D341Med (cell line): Measurements from ENCODE around the gene RP9.
"Not testable (repeated sequence)": the region's sequence is repeated elsewhere in the genome, so short reads cannot be mapped to it uniquely, and the experiment has no call there.

Experiments
- DNase-seq: peaks from one replicate; pipeline ENCODE4 v3.0.0; 2012; ENCODE audit warnings: low spot score

The RP9 gene

DNA sequence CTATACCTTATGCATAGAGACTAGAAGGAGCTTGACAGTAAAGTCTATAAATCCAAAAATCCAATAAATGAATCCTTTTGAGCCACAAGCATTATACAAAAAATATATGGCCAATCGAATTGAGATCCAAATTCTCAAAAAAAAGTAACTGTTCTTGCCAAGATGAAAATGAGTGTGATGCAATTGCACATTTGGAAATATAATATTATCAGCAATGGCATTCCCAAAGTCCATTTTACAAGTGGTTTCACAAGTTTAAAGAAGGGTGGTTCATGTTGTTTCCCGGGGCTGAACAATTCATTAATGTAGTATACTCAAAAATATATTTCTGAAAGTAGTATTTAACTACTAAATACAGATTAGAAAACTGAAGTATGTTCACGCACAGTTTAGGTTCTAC, 7.3 kb downstream of the RP9 start:
- DNase-seq, result no peak

DNA sequence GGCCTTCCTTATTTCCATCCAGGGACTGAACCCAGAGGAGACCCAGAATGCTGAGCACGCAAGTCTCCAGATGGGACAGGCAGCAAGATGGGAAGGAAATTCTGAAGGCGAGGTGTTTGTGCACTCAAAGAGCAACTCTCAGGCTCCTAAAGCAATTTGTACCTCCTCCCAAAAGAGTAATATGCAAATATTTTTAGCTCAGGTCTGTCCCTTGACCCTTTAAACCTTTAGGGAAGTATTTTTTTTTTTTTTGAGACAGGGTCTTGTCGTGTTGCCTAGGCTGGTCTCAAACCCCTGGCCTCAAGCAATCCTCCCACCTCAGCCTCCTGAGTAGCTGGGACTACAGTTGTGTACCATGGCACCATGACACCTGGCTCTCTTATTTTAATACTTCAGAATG, 8.4 kb downstream of the RP9 start:
- DNase-seq, result no peak

DNA sequence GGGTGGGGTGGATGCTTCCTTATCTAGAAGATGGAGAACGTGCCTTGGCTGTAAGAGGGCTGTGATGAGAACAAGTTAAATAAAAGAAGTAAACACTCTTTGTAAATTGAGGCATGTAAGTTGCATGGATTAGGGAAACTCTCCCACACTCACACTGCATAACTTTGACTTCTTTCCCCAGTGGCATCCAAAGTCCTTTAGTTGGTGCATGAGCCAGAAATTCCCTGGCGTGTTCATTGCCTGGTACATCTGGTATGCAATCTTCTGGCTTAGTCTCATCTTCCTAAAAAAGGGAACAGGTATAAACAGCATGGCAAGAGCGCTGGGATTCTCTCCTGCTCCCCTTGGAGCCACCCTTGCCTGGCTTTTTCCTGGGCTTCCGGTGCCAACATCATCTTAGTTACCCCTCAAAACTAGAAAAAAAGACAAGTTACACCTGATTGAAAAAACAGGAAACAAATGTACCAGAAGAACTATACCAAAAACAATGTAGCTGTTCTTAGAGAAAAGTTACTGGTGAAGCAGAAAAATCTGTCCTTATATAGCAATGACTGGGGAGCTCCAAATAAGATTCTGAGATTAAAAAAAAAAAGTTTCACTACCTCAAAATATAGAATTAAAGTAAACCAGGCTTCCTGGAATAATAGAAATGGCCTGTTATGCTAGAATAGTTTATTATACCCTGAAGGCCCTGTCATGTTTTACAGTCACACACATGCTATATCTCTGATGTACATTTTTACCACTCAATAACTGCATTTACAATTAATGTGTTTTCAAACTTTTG, 9.9 kb downstream of the RP9 start:
- DNase-seq, result no peak

DNA sequence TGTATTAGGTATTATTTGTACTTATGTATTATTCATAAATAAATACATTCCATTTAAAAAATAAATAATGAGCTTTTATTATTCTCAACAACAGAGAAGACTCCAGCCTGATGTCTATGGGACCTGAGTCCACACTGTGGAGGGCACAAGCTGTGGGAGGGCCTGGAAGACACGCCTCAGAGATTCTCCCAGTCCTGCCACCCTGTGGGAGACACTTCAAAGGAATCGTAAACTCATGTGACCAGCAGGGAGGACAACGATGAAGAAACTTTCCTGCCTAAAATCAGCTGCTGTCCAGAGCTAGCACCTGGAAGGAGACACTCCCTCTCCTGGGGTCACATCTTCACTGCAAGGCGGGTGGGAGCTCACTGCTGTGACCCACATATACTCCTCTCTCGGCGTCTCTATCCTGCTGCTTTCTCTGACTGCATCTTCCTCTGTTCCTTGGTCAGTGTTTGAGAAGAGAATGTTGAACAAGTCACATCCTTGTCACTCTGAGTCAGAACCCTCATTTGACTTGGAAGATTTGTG, 14.4 kb downstream of the RP9 start:
- DNase-seq, result not testable (repeated sequence)

DNA sequence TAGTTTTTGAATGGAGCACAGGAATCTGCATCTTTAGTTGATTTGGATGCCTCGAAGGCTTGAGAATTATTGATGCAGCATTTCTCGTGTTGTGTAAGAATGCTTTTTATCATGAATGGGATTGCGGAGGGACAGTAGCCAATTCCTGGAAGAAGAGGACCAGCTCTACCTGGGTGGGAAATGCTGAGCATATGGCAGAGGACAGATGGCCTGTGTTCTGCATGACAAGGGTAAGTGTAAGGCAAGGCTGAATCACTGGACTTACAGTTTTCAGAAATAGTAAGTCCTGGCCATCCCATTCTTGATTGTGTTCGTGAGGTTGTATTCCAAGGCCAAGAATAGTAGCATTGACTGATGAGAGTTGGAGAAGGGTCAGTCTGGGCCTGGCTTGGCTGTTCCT, 15.9 kb downstream of the RP9 start:
- no peak for DNase-seq

DNA sequence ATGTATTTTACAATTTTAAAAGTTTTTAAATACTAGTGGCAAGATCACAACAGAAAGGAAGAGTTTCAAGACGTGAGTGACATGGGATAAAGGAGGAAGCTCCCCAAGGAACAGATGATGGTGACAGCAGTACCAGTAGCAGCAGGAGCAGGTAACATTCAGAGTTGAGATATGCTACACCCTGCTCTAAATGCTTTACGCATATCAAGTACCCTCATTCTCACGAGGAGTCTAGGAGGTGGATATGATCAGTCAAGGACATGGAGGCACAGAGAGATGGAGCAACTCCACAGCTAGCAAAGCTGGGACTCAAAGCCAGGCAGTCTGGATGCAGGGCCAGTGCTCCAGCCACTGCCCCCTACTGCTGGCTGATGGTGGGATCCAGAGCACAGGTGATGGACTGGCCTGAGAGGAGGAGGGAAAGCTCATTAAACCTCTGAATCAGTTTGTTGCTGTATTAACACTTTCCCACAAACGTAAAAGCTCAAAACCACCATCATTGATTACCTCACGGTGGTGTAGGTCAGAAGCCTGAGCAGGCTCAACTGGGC, 17.5 kb downstream of the RP9 start:
- DNase-seq, result no peak

DNA sequence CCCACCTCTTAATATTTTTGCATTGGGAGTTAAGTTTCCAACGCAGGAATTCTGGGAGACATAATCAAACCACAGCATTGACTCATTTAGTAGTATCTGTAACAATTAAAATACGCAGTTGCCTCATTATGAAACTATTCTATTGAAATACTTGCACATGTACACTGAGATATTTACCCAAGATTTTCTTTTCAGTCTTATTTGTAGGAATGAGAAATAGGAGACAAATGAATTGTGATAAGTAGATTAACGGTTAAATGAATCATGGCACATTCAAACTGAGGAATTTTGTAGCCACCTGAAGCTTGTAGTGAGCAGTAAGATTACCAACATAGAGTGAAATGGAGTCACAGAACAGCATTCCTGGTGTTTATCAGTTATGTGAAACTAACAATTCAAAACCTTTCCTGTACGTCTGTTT, 18.1 kb downstream of the RP9 start:
- no peak for DNase-seq

DNA sequence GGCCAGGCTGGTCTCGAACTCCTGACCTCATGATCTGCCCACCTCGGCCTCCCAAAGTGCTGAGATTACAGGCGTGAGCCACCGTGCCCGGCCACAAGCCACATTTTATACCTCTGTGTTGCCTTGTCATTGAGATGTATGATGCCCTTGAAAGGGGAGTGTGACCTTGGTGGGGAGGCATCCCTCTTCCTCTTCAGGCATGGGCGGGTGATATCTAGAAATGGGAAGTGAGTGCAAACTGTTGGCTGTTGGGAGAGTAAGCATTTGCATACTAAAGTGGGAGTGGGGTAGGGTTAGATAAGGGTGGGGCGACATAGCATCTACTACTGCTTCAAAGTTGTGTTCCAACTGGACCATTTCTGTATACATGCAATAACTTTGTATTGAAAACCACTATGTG, 20.1 kb downstream of the RP9 start:
- no peak for DNase-seq

DNA sequence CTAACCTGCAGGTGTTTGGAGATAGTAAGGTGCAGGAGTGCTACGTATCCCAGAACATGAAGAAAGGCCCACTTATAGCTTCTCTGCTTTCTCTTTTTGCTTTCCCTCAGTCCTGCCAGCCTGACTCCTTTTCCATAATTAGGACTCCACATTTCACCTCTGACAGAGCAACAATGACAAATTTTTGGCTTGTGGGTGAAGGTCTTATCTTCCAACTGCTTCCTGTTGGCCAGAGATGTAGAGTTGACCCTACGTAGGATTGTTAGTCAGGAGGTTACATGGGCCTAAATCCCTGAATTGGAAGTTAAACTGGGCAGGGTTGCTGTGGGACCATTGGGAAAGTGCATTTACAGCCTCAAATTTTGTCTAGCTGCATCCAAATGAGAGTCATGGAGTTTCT, 21.3 kb downstream of the RP9 start:
- DNase-seq, result no peak

DNA sequence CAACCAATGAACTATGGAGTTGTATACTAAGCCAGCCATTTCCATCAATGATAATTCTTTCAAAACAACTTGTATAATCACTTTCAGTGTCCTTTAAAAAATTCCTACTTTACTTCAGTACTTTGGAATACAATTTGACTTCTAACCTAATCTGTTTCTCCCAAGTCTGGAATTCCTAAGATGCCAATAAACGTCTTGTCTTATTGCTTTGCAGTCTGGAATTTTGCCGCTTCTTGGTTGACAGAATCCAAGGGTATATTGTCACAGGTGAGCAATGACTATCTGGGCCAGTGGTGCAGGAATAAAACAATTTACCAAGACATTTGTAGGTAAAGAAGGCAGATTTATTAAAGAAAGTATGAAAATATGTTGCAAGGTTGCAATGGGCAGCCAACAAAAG, 21.8 kb downstream of the RP9 start:
- no peak for DNase-seq

DNA sequence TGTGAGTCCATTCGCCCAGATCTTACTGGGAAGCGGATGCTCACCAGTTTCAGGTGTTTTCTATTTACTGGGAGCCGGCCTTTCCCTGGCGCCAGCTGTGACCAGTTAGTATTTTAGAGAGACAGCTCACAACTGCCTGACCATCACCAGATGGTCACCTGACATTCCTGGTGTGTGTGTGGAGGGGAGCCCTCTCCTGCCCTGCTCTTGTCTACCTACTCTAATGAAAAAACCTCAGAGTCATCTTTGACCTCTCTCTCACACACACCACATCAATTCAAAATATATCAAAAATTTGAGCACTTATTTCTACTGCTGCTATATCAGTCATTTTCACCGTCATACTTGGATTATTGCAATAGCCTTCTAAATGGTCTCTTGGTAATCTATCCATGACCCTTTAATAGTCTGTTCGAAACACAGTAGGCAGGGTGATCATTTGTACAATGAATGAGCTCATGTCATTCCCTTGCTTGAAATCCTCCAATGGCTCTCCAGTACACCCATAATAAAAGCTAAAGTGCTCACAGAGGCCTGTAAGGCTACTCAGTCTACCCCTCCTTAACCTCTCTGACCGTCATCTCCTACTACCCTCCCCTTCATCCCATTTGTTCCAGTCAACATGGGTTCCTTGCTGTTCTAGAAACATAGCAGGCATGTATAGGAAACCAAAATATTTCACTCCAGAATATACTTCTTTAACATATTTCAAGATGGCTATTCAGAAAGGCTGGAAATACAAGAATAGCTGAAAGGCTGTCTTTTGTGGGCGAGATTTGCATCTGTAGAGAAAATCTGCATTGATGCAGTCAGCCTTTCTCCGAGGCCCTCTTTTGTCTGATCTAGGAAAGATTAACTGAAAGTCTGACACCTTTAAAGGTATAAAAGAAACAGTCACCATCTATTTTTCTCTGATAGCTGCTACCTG, 29.2 kb downstream of the RP9 start:
- DNase-seq, result no peak

DNA sequence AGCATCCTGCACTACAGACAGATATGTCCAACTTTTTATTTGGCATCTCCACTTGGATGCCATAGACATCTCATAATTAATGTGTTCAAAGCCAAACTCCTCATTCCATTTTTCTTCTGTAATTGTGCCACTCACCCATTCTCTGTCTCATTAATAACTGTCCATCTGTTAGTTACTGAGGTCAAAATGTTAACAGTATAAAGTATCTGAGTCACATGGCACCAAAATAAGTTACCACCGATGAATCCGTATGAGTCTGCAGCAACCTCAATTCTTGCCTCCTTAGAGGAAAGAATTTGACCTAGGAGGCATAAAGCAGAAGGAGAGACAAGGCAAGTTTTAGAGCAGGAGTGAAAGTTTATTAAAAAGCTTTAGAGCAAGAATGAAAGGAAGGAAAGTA, 30.1 kb downstream of the RP9 start:
- no peak for DNase-seq

DNA sequence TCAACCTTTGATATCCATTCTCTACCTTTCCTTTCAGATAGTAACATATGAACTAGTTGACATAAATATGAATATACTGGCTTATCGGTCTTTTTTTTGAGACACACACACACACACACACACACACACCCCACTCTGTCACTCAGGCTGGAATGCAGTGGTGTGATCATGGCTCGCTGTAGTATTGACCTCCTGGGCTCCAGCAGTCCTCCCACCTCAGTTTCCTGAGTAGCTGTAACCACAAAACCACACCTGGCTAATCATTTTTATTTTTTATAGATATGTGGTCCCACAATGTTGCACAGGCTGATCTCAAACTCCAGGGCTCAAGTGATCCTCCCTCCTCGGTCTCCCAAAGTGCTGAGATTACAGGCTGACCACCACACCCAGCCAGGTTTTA, 32.5 kb downstream of the RP9 start:
- no peak for DNase-seq

DNA sequence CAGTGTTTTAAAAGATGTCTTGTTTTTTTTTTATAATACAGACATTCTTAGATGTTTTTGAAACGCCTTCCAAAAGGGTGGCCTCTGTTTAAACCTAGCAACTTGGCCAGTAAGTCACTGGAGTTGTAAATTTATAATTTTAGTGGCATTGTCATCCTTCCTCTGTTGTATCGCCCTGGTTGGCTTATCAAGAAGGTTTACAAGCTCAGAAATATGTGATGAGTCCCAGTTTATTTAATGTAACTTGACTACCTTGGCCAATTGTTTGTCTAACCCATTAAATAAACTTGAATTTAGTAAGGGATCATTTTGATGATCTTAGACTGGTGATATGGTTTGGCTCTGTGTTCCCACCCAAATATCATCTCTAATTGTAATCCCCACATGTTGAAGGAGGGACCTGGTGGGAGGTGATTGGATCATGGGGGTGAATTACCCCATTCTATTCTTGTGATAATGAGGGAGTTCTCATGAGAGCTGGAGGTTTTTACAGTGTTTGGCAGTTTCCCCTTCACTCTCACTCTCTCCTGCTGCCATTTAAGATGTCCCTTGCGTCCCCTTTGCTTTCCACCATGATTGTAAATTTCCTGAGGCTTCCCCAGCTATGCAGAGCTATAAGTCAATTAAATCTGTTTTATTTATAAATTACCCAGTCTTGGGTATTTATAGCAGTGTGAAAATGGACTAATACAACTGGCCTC, 33.2 kb downstream of the RP9 start:
- DNase-seq, result no peak

DNA sequence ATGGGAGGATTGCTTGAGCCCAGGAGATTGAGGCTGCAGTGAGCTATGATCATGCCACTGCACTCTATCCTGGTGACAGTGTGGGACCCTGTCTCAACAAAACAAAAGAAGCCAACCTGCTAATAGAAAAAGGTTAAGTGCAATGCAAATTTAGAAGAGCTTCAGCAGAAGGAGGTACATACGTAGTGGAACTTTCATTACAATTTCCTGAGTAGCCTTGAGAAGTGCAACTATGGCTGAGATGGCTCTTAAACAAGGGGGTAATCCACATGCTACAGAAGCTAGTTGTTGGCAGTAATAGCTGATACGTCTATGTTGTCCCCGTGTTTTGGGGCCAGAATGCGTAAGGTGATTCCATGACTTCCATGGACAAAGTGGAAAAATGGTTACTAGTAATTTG, 36.0 kb downstream of the RP9 start:
- no peak for DNase-seq

DNA sequence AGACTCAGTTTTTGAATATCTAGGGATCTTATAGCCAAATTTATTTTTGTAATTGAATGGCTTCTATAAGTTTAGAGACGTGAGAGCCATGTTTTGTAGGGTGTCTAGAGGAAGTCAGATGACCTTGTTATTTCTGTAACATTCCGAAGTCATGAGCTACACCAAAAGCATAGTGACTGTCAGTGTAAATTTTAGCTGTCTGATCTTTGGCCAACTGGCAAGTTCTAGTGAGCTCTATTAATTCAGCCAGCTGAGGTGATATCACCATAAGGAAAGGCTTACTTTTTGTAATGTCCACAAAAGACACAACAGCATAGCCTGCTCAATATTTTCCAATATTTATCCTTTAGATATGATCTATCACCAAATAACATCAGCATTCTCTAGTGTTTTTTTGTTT, 36.7 kb downstream of the RP9 start:
- no peak for DNase-seq

DNA sequence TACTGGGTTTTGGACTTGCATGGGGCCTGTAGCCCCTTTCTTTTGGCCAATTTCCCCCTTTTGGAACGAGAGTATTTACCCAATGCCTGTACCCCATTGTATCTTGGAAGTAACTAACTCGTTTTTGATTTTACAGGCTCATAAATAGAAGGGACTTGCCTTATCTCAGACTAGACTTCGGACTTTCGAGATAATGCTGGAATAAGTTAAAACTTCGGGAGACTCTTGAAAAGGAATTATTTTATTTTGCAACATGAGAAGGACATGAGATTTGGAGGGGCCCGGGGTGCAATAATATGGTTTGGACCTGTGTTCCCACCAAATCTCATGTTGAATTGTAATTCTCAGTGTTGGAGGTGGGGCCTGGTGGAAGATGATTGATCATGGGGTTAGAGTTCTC, 38.4 kb downstream of the RP9 start:
- no peak for DNase-seq

DNA sequence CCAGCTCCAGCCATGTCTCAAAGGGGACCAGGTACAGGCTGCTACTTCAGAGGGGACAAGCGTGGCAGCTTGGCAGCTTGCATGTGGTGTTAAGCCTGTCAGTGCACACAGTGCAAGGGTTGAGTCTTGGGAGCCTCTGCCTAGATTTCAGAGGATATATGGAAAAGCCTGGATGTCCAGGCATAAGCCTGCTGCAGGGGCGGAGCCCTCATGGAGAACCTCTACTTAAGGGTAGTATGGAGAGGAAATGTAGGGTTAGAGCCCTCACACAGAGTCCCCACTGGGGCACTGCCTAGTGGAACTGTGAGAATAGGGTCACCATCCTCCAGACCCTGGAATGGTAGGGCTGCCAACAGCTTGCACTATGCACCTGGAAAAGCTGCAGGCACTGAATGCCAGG, 38.9 kb downstream of the RP9 start:
- DNase-seq, result no peak

DNA sequence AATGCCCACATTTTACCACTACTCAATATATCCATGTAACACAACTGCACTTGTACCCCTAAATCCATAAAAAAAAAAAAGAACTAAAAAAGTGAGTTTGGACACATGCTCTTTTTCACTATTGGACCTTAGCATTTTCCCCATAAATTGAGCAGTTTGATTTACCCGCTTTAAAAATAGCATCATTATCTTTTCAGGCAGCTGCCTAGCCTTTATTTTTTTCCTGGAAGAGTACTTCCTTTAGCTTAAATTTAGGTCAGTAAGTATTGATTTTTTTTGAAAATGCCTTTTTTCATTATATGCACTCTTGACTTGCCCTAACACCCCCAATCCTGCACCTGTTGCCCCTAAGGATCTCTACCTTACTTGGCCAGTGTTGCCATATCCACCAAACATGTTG, 41.3 kb downstream of the RP9 start:
- no peak for DNase-seq

DNA sequence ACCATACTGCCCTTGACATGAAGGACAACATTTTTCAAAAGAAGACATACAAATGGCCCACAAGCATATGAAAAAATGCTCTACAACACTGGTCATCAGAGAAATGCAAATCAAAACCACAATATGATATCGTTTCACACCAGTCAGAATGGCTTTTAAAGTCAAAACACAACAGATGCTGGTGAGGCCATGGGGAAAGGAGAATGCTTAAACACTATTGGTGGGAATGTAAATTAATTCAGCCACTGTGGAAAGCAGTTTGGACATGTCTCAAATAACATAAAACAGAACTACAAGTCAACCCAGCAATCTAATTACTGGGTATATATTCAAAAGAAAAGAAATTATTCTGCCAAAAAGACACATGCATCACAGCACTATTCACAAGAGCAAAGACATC, 42.4 kb downstream of the RP9 start:
- no peak for DNase-seq

DNA sequence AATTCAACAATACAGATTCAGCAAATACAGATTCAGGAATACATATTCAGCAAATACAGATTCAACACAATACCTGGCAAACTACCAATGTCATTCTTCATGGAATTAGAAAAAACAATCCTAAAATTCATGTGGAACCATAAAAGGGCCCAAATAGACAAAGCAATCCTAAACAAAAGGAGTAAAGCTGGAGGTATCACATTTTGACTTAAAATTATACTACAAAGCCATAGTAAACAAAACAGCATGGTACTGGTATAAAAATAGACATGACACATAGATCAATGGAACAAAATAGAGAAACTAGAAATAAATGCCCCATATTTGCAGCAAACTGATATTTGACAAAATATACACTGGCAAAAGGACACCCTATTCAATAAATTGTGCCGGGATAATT, 43.2 kb downstream of the RP9 start:
- no peak for DNase-seq

DNA sequence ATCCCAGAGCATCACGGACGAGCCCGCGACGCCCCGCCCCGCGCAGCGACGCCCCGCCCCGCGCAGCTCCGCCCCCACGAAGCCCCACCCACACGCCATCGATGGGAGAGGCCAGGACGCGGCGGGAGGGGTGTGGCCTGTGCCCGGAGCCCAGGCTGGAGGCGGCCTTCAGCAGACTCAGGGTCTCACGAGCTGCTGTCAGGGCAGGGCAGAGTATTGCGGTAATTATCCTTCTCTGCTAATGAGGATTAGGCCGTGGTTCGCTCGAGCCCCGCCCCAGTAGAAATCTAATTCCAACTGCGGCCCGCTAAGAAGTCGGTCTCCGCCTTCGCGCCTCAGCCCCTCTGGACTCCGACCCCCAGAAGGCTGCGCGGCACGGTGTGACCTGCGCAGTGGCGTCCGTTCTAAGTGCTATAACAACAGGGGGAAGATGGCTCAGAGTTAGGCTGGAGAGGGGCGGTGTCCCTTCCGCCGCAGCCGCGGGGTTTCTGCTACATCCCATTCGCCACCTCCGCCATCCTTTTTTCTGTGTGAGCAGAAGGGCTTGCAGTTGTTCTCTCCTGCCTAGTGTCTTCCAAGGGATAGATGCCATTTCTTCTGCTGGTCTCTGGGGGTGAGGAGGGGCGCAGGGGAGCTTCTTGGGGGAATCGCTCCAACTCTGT, 46.3 kb downstream of the RP9 start:
- peak; percentile 97 for DNase-seq
